NCI-H345 (cell line): ENCODE results near the gene PPCS.
A peak's percentile ranks its signal among the peaks of the same experiment; 100 is the strongest.
"Not testable (repeated sequence)": the region's sequence is repeated elsewhere in the genome, so short reads cannot be mapped to it uniquely, and the experiment has no call there.

ENCODE experiments used
- DNase-seq: peaks from one replicate; lab custom pipeline; 2025; lab: John Stamatoyannopoulos, UW

Gene PPCS

GRCh38 chr1:42453386-42453785 lies 3.0 kb upstream of the PPCS start:
- no peak for DNase-seq

- no peak for DNase-seq
Observed at GRCh38 chr1:42454403-42454802, 1.9 kb upstream of the PPCS start.

GRCh38 chr1:42456754-42457089 lies 379 bp downstream of the PPCS start:
- DNase-seq: peak; percentile 57

DNA sequence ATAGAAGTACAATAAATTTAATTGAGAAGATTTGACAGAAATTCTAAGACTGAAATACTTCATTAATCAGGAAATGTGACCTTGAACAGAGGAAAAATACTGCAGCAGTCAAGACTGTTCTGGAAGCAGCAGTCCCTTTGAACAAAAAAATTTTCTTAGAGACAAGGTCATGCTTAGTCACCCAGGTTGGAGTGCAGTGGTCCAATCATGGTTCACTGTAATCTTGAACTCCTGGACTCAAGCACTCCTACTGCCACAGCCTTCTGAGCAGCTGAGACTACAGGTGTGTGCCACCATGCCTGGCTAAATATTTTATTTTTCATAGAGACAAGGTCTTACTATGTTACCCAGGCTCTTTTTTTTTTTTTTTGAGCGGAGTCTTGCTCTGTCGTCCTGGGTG lies 4.9 kb downstream of the PPCS start:
- DNase-seq: no peak

- DNase-seq: peak; percentile 100
Observed at GRCh38 chr1:42462828-42463763, 6.8 kb downstream of the PPCS start, which contains the start of gene CCDC30. TSS of gene CCDC30 (plus strand) at chr1:42463286. CDS start at chr1:42480552, 17,266 bp downstream.

GRCh38 chr1:42463921-42464320 lies 7.6 kb downstream of the PPCS start:
- no peak for DNase-seq

DNA sequence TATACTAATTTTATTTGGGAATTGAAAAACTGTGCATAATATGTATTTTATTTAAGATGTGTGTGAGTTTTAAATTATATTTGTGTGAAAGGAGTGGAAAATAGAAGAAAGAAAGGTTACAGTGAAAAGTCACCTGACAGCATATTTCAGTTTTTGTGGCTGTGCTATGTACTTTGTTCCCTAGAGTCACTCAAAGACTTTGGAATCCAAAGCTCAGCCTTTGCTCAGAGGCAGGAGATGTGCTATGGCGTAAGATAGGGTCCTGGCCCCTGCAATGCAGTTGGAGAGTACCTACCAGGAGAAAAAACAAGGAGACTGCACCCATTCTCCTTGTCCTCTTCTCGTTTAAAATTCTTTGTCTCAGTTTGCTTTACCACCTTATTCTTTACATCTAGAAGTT lies 9.7 kb downstream of the PPCS start:
- DNase-seq: no peak

GRCh38 chr1:42469727-42470126 lies 13.4 kb downstream of the PPCS start:
- DNase-seq: no peak

GRCh38 chr1:42476605-42477004 lies 20.3 kb downstream of the PPCS start:
- no peak for DNase-seq

- not testable (repeated sequence) for DNase-seq
Observed at GRCh38 chr1:42477354-42477753, 21.0 kb downstream of the PPCS start.

DNA sequence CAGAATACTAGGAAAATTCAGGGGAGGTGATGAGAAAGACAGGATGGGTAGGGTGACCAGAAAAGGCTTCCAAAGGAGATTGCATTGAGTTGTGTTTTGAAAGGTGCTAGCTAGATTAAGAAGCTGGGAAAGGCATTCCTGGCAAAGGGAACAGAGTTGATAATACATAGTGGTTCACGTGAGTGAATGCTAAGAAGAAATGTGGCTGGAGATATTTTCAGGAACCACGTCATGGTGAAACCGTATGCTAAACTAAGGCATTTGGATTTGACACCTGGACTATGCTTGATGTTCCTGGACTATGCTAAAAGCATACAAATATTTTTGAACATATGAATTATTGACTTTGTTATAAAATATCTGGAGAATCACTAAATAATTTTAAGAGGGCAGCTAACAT lies 21.4 kb downstream of the PPCS start:
- no peak for DNase-seq

DNA sequence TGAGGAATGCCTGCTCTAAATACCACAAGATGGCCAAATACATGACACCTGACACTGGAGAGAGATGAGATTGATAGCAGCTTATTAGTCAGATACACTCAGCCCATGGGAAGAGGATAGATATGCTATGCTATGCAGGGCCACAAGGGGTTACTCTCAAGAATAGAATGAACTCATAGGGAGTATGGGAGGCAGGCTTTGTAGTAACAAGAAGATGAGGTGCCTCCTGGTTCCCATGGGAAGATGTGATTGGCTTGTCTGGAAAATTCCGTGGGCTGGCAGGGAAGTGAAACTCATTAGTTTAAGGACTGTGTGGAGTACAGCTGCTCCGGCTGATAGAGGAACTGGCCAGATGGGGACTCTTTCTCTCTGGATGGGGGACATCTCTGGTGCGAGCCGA lies 23.3 kb downstream of the PPCS start:
- DNase-seq: no peak

- DNase-seq: no peak
Observed at GRCh38 chr1:42480921-42481320, 24.6 kb downstream of the PPCS start.

GRCh38 chr1:42482635-42483153 lies 26.4 kb downstream of the PPCS start:
- no peak for DNase-seq

DNA sequence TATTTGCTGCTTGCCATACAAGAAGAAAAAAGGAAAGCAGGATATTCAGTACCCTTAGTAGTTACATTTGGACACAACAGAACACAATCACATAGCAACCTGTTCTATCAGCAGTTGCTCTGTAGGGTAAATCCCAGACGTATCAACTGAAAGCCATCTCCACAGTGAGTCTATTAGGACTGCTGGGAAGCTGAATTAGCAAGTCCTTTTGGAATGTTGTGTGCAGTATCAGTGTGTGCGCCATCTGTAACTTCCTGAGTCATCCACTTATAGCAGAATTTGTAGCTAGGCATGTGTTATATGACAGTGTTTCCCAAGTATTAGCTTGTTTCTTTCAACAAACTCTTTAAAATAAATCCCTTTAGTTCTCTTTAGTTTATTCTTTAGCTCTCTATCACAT lies 28.0 kb downstream of the PPCS start:
- no peak for DNase-seq

DNA sequence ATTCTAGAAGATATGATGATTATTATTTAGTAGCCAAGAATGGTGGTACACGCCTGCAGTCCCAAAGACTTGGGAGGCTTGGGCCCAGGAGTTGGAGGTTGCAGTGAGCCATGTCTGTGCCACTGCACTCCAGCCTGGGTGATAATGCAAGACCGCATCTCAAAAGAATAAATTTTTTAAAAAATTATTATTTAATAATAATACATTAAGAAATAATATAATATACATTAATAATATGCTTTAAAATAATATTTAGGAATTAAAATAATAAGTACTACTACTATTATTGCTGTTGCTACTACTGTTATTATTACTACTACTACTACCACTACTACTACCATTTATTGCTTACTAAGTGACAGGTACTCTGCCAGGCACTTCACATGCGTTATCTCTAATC lies 33.9 kb downstream of the PPCS start:
- no peak for DNase-seq

DNA sequence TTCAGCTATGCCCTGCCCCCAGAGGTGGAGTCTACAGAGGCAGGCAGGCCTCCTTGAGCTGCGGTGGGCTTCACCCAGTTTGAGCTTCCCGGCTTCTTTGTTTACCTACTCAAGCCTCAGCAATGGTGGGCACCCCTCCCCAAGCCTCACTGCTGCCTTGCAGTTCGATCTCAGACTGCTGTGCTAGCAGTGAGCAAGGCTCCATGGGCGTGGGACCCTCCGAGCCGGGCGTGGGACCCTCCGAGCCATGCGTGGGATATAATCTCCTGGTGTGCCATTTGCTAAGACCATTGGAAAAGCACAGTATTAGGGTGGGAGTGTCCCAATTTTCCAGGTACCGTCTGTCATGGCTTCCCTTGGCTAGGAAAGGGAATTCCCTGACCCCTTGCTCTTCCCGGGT lies 45.7 kb downstream of the PPCS start:
- DNase-seq: not testable (repeated sequence)

DNA sequence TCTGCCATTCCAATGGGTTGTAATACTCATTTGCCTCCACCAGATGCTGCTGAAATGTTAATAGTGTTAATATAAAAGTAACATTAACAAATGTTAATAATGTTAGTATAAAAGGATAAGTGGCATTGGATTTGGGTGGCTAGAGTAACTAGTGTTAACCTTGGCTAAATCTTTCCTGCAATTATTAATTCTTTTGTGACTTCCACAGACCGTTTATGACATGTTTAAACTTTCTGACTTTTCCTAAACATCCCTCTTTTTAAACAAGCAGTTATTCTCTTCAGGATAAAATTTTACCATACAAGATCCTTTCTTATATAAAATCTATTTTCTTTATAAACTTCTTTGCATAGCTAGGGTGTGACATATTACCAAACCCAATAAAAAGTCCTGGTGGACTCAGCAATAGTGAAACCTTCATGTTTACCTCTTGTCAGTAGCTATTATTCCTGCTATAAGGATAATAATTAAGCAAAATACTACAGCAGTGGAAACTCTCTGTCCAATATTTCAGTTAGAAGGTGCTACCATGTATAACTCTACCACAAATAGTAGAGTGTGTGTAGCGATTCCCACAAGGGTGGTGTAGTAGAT lies 48.3 kb downstream of the PPCS start:
- DNase-seq: no peak

DNA sequence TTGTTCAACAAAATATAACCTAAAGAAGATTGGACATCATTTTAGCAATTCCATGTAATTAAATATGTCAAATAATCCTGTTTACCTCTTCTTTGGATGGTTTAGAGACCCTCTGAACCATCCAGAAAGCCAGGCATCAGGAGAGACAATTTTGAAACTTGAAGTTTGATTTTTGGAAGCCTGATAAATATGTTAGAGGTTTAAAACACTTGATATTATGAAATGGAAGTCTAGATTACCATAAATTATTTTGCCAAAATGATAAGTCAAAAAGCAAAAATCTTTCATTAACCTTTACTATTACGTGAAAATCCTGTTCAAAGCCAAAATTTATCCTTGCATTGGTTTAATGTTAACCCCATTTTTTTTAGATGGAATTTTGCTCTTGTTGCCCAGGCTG lies 50.2 kb downstream of the PPCS start:
- DNase-seq: no peak
